Measurements from ENCODE around the gene PTPRG. TPM values are rescaled to one million over a fixed set of nuclear protein-coding genes. Genes with fewer than 3 reads are reported as not detected.

The PTPRG gene
- total RNA-seq, 2 experiments from 2014 or later: 0.13 to 0.70 TPM

- DNase-seq (ENCODE audit: low spot score): no peak
- Histone ChIP-seq H3K9me2 (ENCODE audit: insufficient read depth, low read length) (no peaks in the 10 kb centered on the region), H3K36me3 (ENCODE audit: insufficient read depth, low read length) (no peaks in the 10 kb centered on the region), H2AFZ (ENCODE audit: low read length) (no peak overlapping the region), H3K27ac (ENCODE audit: low read depth, low read length, poor library complexity, severe bottlenecking) (no peak overlapping the region), H3K9me3 (ENCODE audit: low read length) (no peaks in the 10 kb centered on the region), H3K4me1 (ENCODE audit: insufficient read depth, low read length, poor library complexity, severe bottlenecking) (no peaks in the 10 kb centered on the region), H4K20me1 (ENCODE audit: insufficient read depth, low read length) (no peaks in the 10 kb centered on the region), H3K4me3 (ENCODE audit: low read depth, low read length, poor library complexity, severe bottlenecking) (no peak overlapping the region), H3K4me2 (ENCODE audit: low read length) (no peak overlapping the region), H3K79me2 (ENCODE audit: insufficient read depth, low read depth, low read length) (no peaks in the 10 kb centered on the region)
- no peak for TF ChIP-seq EZH2phosphoT487 (IDR thresholded peaks at IDR 0.05; ENCODE audit: borderline replicate concordance, low read depth, low read length)
- TF ChIP-seq CTCF (conservative IDR thresholded peaks at IDR 0.05; ENCODE audit: low read length): no peak
- intact Hi-C loops (cut with micrococcal nuclease; ENCODE audit: unreplicated experiment): no loop called here
- ChIA-PET CTCF (ENCODE audit: unreplicated experiment) (no interaction called here), POLR2A (no interaction called here)
- no TSS peak for BruUV-seq (replicated peaks)
These were observed 19.7 kb downstream of the PTPRG start for GRCh38 chr3:61580982-61581643.

GRCh38 chr3:61582287-61582686 is 20.9 kb downstream of the PTPRG start:
- no peaks in the 10 kb centered on the region for H4K20me1 ChIP-seq (ENCODE audit: insufficient read depth, low read length)
- CTCF ChIA-PET (ENCODE audit: unreplicated experiment): no interaction called here
- H2AFZ ChIP-seq (ENCODE audit: low read length): no peak overlapping the region
- no peaks in the 10 kb centered on the region for H3K9me3 ChIP-seq (ENCODE audit: low read length)
- intact Hi-C loops (cut with micrococcal nuclease; ENCODE audit: unreplicated experiment): no loop called here
- no peak for DNase-seq (ENCODE audit: low spot score)
- no peaks in the 10 kb centered on the region for H3K4me1 ChIP-seq (ENCODE audit: insufficient read depth, low read length, poor library complexity, severe bottlenecking)
- H3K4me2 ChIP-seq (ENCODE audit: low read length): no peak overlapping the region
- BruUV-seq (replicated peaks): no TSS peak
- H3K4me3 ChIP-seq (ENCODE audit: low read depth, low read length, poor library complexity, severe bottlenecking): no peak overlapping the region
- TF ChIP-seq CTCF (conservative IDR thresholded peaks at IDR 0.05; ENCODE audit: low read length) (no peak), EZH2phosphoT487 (IDR thresholded peaks at IDR 0.05; ENCODE audit: borderline replicate concordance, low read depth, low read length) (no peak)
- POLR2A ChIA-PET: no interaction called here
- no peak overlapping the region for H3K27ac ChIP-seq (ENCODE audit: low read depth, low read length, poor library complexity, severe bottlenecking)
- no peaks in the 10 kb centered on the region for H3K79me2 ChIP-seq (ENCODE audit: insufficient read depth, low read depth, low read length)
- no peaks in the 10 kb centered on the region for H3K9me2 ChIP-seq (ENCODE audit: insufficient read depth, low read length)
- no peaks in the 10 kb centered on the region for H3K36me3 ChIP-seq (ENCODE audit: insufficient read depth, low read length)

GRCh38 chr3:61582846-61583245 is 21.5 kb downstream of the PTPRG start:
- Histone ChIP-seq H3K9me2 (ENCODE audit: insufficient read depth, low read length) (no peaks in the 10 kb centered on the region), H3K4me1 (ENCODE audit: insufficient read depth, low read length, poor library complexity, severe bottlenecking) (no peaks in the 10 kb centered on the region), H2AFZ (ENCODE audit: low read length) (no peak overlapping the region), H3K27ac (ENCODE audit: low read depth, low read length, poor library complexity, severe bottlenecking) (no peak overlapping the region), H3K36me3 (ENCODE audit: insufficient read depth, low read length) (no peaks in the 10 kb centered on the region), H3K4me2 (ENCODE audit: low read length) (no peak overlapping the region), H4K20me1 (ENCODE audit: insufficient read depth, low read length) (no peaks in the 10 kb centered on the region), H3K9me3 (ENCODE audit: low read length) (no peaks in the 10 kb centered on the region), H3K4me3 (ENCODE audit: low read depth, low read length, poor library complexity, severe bottlenecking) (no peak overlapping the region), H3K79me2 (ENCODE audit: insufficient read depth, low read depth, low read length) (no peaks in the 10 kb centered on the region)
- DNase-seq (ENCODE audit: low spot score): no peak
- ChIA-PET CTCF (ENCODE audit: unreplicated experiment) (no interaction called here), POLR2A (no interaction called here)
- intact Hi-C loops (cut with micrococcal nuclease; ENCODE audit: unreplicated experiment): no loop called here
- no TSS peak for BruUV-seq (replicated peaks)
- TF ChIP-seq EZH2phosphoT487 (IDR thresholded peaks at IDR 0.05; ENCODE audit: borderline replicate concordance, low read depth, low read length) (no peak), CTCF (conservative IDR thresholded peaks at IDR 0.05; ENCODE audit: low read length) (no peak)
